ENCODE measurements around the gene PALS1. TPM values are rescaled to one million over a fixed set of nuclear protein-coding genes. Genes with fewer than 3 reads are reported as not detected.

The PALS1 gene
- total and polyA plus RNA-seq, 2 of the 8 experiments (the other 6 are each of a cell fraction or from before 2014, with no cell fraction given), result 6.7 to 25.1 TPM

- Histone ChIP-seq H3K4me1 (replicated peaks in 1 of 4; ENCODE audit: control insufficient read depth in 3 of 4, insufficient read depth in 4 of 4, low read length in 3 of 4) (no peaks in the 10 kb centered on the region; a peak in 1 of 7 replicates), H3K27ac (ENCODE audit: low read depth, low read length) (no peak overlapping the region), H3K9ac (replicated peaks in 1 of 4; ENCODE audit: extremely low read depth in 1 of 4, low read depth in 3 of 4, low read length in 3 of 4) (no peak overlapping the region), H3K18ac (ENCODE audit: extremely low read depth, low read length) (no peak overlapping the region), H3K14ac (ENCODE audit: insufficient read length) (no peak overlapping the region), H2AFZ (ENCODE audit: low read length) (no peak overlapping the region), H3K79me2 (ENCODE audit: control insufficient read depth in 1 of 2, insufficient read depth in 2 of 2, low read length in 2 of 2) (peaks cover 0 to 82% of the 10 kb centered on the region in 2 experiments; a peak in 2 of 4 replicates), H3K4ac (replicated peaks; ENCODE audit: insufficient read length, low read depth, low read length) (no peak overlapping the region), H3K79me1 (ENCODE audit: low read depth, low read length) (0 out of 2 replicates have a peak, but pooled peaks cover under 1% of the 10 kb centered on the region), H3K23ac (ENCODE audit: insufficient read length) (no peak overlapping the region), H3K4me3 (ENCODE audit: extremely low read depth in 1 of 4, insufficient read depth in 2 of 4, low read depth in 3 of 4, low read length in 4 of 4) (no peak overlapping the region), H2BK15ac (ENCODE audit: low read length) (no peak overlapping the region), H4K20me1 (replicated peaks in 1 of 2; ENCODE audit: control insufficient read depth in 1 of 2, insufficient read depth in 2 of 2, low read length in 2 of 2) (peaks cover 0 to 4% of the 10 kb centered on the region in 2 experiments), H2BK12ac (ENCODE audit: low read depth, low read length) (no peak overlapping the region), H2BK5ac (ENCODE audit: low read depth, low read length) (no peak overlapping the region), H2BK20ac (ENCODE audit: low read length) (no peak overlapping the region), H2AK5ac (ENCODE audit: low read depth, low read length) (no peak overlapping the region), H3K23me2 (ENCODE audit: low read depth, low read length) (no peaks in the 10 kb centered on the region), H4K8ac (ENCODE audit: extremely low read depth, insufficient read depth, low read length) (no peak overlapping the region), H4K91ac (replicated peaks; ENCODE audit: insufficient read length, low read length) (no peak overlapping the region), H3K36me3 (ENCODE audit: control insufficient read depth in 2 of 4, insufficient read depth in 4 of 4, low read length in 3 of 4) (no peaks in the 10 kb centered on the region), H4K5ac (ENCODE audit: insufficient read length, low read depth, low read length) (no peak overlapping the region), H3K9me3 (ENCODE audit: insufficient read depth in 2 of 2, low read depth in 1 of 2, low read length in 1 of 2) (no peaks in the 10 kb centered on the region), H3K27me3 (replicated peaks in 1 of 4; ENCODE audit: control insufficient read depth in 3 of 4, extremely low read depth in 1 of 4, insufficient read depth in 3 of 4, low read length in 3 of 4) (no peaks in the 10 kb centered on the region), H3K56ac (replicated peaks; ENCODE audit: insufficient read length, low read depth, low read length) (no peak overlapping the region), H2BK120ac (replicated peaks; ENCODE audit: low read depth, low read length) (no peak overlapping the region), H3K4me2 (ENCODE audit: insufficient read depth in 1 of 2, low read depth in 2 of 2, low read length in 2 of 2) (no peak overlapping the region; a peak in 1 of 4 replicates)
- DNase-seq (ENCODE audit: low read depth in 1 of 2, low spot score in 2 of 2) (no peak), FAIRE-seq (no peak)
- CTCF ChIA-PET (ENCODE audit: partially characterized antibody), result interaction anchor here (0.9 to 1.9 kb wide), 6 partner anchors 10 to 275 kb away, joined by 3 to 11 read pairs (median 3); no protein-coding TSS in a partner anchor
- 86% methylated on average over 2 of the region's 2 CpGs; no CpG with 5 or more reads in 1 of the 2 experiments for WGBS, 2 experiments (ENCODE audit: extremely low coverage in 1 of 2, insufficient coverage in 1 of 2, insufficient read length in 1 of 2, insufficient replicate concordance in 2 of 2, low coverage in 1 of 2, low lambda C conversion rate in 2 of 2, missing lambda C conversion rate in 1 of 2)
- POLR2A ChIA-PET (ENCODE audit: partially characterized antibody), result interaction anchor here (0.9 to 2.6 kb wide), 3 partner anchors 10 to 46 kb away, joined by 3 to 13 read pairs (median 4); partner anchors contain the start of gene PALS1
- TF ChIP-seq CBX8 (IDR thresholded peaks at IDR 0.05; ENCODE audit: borderline replicate concordance, low read depth, low read length) (no peak), CEBPB (IDR thresholded peaks at IDR 0.05; ENCODE audit: low read depth, low read length) (no peak), POLR2AphosphoS5 (IDR thresholded peaks at IDR 0.05; ENCODE audit: low read depth, low read length) (no peak), GTF2F1 (IDR thresholded peaks at IDR 0.05; ENCODE audit: borderline replicate concordance, low read depth, low read length) (no peak), EZH2 (IDR thresholded peaks at IDR 0.05; ENCODE audit: low read depth, low read length, severe bottlenecking) (no peak), CTBP2 (IDR thresholded peaks at IDR 0.05; ENCODE audit: borderline replicate concordance, insufficient read depth, insufficient read length, low read length) (no peak), SIX5 (IDR thresholded peaks at IDR 0.05; ENCODE audit: low read depth, low read length) (no peak), JUN (IDR thresholded peaks at IDR 0.05; ENCODE audit: low read depth, low read length) (no peak), RXRA (IDR thresholded peaks at IDR 0.05; ENCODE audit: insufficient read depth, low read depth, low read length) (no peak), ATF2 (IDR thresholded peaks at IDR 0.05; ENCODE audit: low read length) (no peak), RFX5 (IDR thresholded peaks at IDR 0.05; ENCODE audit: borderline replicate concordance, low read depth, low read length) (no peak)
Measured at GRCh38 chr14:67251573-67252226, 10.5 kb downstream of the PALS1 start.
